Esophagus muscularis mucosa (tissue), 3 donors: ENCODE data around the gene WNK1.

ENCODE experiments used
- CTCF ChIP-seq, 3 experiments: fragments of 200-600 bp in 2 of 3; fragments of 450-650 bp in 1 of 3; sonication (generic) in 2 of 3; IDR thresholded peaks; one replicate each; pipeline ENCODE4 v1.5.1; 2017 to 2019; ENCODE audit warnings: antibody characterized with exemption in 3 of 3, mild to moderate bottlenecking in 2 of 3, moderate library complexity in 1 of 3
- POLR2A ChIP-seq: fragments of 450-650 bp; IDR thresholded peaks from one replicate; pipeline ENCODE4 v1.6.1; 2017; ENCODE audit warnings: antibody characterized with exemption, moderate library complexity, mild to moderate bottlenecking, low read depth
- POLR2AphosphoS5 ChIP-seq, 2 donors: sonication (generic); formaldehyde crosslinking; IDR thresholded peaks; one replicate each; pipeline ENCODE4 v1.6.1; 2017; ENCODE audit warnings: antibody characterized with exemption in 2 of 2

GRCh38 chr12:897386-897785 lies 145.0 kb downstream of the WNK1 start:
- TF ChIP-seq CTCF (IDR thresholded peaks at IDR 0.05) (no peak), POLR2AphosphoS5 (IDR thresholded peaks at IDR 0.05) (no peak), POLR2A (no peak)
